ENCODE results near the gene TP53I3. TPM values are rescaled to one million over a fixed set of nuclear protein-coding genes. Genes with fewer than 3 reads are reported as not detected.
"Not testable (repeated sequence)": the region's sequence is repeated elsewhere in the genome, so short reads cannot be mapped to it uniquely, and the experiment has no call there.

Gene TP53I3
- total RNA-seq, 2 experiments from 2014 or later, result 5.3 to 6.5 TPM

DNA sequence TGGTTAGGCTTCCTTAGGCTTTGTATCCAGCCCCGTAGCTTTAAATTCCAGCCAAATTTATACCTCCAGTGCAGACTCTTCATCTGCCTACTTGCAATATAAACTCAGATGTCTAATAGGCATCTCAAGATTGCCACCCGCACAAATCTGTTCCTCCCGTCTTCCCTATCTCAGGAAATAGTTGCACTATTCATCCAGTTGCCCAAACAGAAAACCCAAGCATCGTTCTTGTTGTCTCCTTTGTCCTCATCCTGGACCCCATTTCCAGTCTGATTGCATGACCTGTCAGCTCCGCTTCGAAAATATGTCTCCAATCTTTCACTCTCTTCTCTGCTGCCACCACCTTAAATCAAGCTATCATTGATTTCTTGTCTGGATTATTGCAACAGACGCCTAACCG, 32.8 kb downstream of the TP53I3 start:
- CTCF ChIA-PET, result interaction anchor here (1.7 to 2.7 kb wide), 4 partner anchors 10 to 227 kb away, joined by 6 to 11 read pairs (median 9); partner anchors contain the start of genes ATAD2B and TP53I3
- no peak for ATAC-seq
- peaks cover 2% of the 10 kb centered on the region for H3K36me3 Mint-ChIP-seq (ENCODE audit: low read depth)
- H3K4me3 Mint-ChIP-seq, result no peak overlapping the region
- peaks cover 7% of the 10 kb centered on the region for H3K27me3 Mint-ChIP-seq (ENCODE audit: low read depth)
- no peak overlapping the region for H3K27ac Mint-ChIP-seq
- no peak for DNase-seq
- no peaks in the 10 kb centered on the region for H3K9me3 Mint-ChIP-seq (ENCODE audit: insufficient read depth)
- peaks cover 15% of the 10 kb centered on the region for H3K4me1 Mint-ChIP-seq (ENCODE audit: low read depth)
- POLR2A ChIA-PET, result no interaction called here

DNA sequence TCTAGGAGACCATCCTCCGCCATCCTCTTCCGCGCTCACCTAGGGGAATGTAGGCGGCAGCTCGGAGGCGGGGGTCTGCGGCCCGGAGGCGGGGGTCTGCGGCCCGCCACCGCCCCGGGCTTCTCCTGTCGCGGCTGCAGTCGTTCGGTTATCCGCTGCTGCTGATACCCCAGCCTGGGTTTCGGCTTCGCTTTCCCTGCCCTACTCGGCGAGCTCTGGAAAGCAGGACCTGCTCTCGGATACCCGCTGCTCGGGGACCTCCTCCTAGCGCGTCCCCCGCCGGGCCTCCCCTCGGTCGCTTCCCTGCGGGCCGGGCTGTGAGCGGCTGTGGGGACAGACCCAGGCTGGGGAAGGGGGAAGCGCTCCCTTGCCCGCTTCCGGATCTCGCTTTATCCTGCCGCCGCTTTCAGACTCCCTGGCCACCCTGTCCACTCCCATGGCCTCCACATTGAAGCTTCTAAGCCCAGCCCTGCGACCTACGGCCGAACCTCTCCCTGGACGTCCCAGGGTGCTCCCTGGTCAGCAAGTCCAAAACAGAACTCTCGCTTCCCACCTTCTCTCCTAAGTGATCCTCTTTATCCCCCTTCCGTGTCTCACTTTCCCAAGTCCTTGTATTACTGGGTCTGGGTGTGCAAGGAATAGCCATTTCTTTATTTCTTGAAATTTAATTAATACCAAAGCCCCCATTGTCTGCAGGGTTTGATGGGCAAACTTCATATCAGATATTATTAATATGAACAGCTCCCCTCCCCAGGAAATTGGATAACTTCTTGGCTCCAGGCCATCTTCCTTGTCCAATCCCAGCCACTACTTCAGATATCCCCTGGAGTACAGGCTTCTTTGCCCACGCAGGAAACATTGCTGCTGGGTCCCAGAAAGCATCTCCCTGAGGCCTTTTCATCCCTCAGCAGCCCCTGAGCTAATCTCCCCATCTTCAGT, 34.3 kb downstream of the TP53I3 start:
- Mint-ChIP-seq H3K4me3 (peak overlapping the region; percentile 73), H3K27me3 (ENCODE audit: low read depth) (peaks cover 7% of the 10 kb centered on the region), H3K36me3 (ENCODE audit: low read depth) (peaks cover 2% of the 10 kb centered on the region), H3K9me3 (ENCODE audit: insufficient read depth) (no peaks in the 10 kb centered on the region), H3K4me1 (ENCODE audit: low read depth) (peaks cover 27% of the 10 kb centered on the region), H3K27ac (no peak overlapping the region)
- ATAC-seq (no peak), DNase-seq (peak; percentile 26)
- ChIA-PET POLR2A (interaction anchor here (2.8 kb wide), 1 partner anchor 123 kb away, joined by 8 read pairs; the partner anchor contains the start of gene ATAD2B), CTCF (interaction anchor here (1.6 to 2.7 kb wide), 6 partner anchors 10 to 226 kb away, joined by 4 to 11 read pairs (median 7); partner anchors contain the start of genes ATAD2B and TP53I3)

GRCh38 chr2:24049485-24050021, 35.1 kb downstream of the TP53I3 start, which contains the start of gene FKBP1B:
FKBP1B (plus strand) TSS chr2:24049741; CDS start chr2:24049850, 109 bp downstream.
- Mint-ChIP-seq H3K36me3 (ENCODE audit: low read depth) (peaks cover 2% of the 10 kb centered on the region), H3K4me3 (peak within 1 kb of the TSS; percentile 73), H3K9me3 (ENCODE audit: insufficient read depth) (no peaks in the 10 kb centered on the region), H3K4me1 (ENCODE audit: low read depth) (peaks cover 31% of the 10 kb centered on the region), H3K27ac (peak within 1 kb of the TSS; percentile 68), H3K27me3 (ENCODE audit: low read depth) (peaks cover 7% of the 10 kb centered on the region)
- ChIA-PET POLR2A (interaction anchor here (0.6 to 2.8 kb wide), 4 partner anchors 24 to 884 kb away, joined by 3 to 8 read pairs (median 3); partner anchors contain the start of gene ATAD2B), CTCF (interaction anchor here (1.0 to 2.7 kb wide), 7 partner anchors 10 to 225 kb away, joined by 3 to 11 read pairs (median 5); partner anchors contain the start of genes ATAD2B and TP53I3)
- peak; percentile 80 for DNase-seq
- ATAC-seq, result peak; percentile 43

- POLR2A ChIA-PET, result interaction anchor here (0.6 to 2.8 kb wide), 4 partner anchors 24 to 884 kb away, joined by 3 to 8 read pairs (median 3); partner anchors contain the start of gene ATAD2B
Observed at GRCh38 chr2:24048769-24049484, 35.7 kb downstream of the TP53I3 start.

DNA sequence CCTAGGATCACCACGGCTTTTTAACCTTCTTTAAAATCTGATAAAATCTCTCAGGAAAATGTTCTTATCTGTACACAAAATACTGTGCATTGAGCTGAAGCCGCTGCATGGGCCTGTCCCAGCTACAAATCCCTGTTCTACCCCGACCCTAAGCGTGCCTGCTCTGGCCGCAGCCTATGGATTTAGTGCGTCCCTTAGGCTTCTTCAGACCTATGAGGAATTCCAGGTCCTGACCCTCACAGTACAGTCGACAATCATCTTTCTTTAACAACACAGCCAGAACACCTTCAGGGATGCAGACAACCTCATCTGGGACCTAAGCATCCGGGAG, 37.0 kb downstream of the TP53I3 start:
- Mint-ChIP-seq H3K4me3 (peak overlapping the region; percentile 90), H3K27me3 (ENCODE audit: low read depth) (peaks cover 5% of the 10 kb centered on the region), H3K9me3 (ENCODE audit: insufficient read depth) (no peaks in the 10 kb centered on the region), H3K36me3 (ENCODE audit: low read depth) (peaks cover 6% of the 10 kb centered on the region), H3K27ac (peak overlapping the region; percentile 88), H3K4me1 (ENCODE audit: low read depth) (peaks cover 37% of the 10 kb centered on the region)
- ChIA-PET CTCF (interaction anchor here (0.9 to 2.3 kb wide), 6 partner anchors 13 to 223 kb away, joined by 3 to 19 read pairs (median 8); partner anchors contain the start of genes ATAD2B, SF3B6 and TP53I3), POLR2A (interaction anchor here (0.6 to 1.8 kb wide), 6 partner anchors 19 to 121 kb away, joined by 3 to 24 read pairs (median 9); partner anchors contain the start of genes ATAD2B, SF3B6, TP53I3 and UBXN2A)
- DNase-seq, result no peak
- ATAC-seq, result no peak

More at GRCh38 chr2:24048769-24049484, 35.7 kb downstream of the TP53I3 start:
- Mint-ChIP-seq H3K36me3 (ENCODE audit: low read depth) (peaks cover 2% of the 10 kb centered on the region), H3K9me3 (ENCODE audit: insufficient read depth) (no peaks in the 10 kb centered on the region), H3K4me1 (ENCODE audit: low read depth) (peaks cover 31% of the 10 kb centered on the region), H3K4me3 (peak overlapping the region; percentile 73), H3K27ac (peak overlapping the region; percentile 68), H3K27me3 (ENCODE audit: low read depth) (peaks cover 7% of the 10 kb centered on the region)
- CTCF ChIA-PET, result interaction anchor here (1.0 to 1.7 kb wide), 5 partner anchors 12 to 224 kb away, joined by 3 to 11 read pairs (median 4); partner anchors contain the start of genes ATAD2B and TP53I3
- DNase-seq (peak; percentile 28), ATAC-seq (no peak)

GRCh38 chr2:24046930-24047702, 37.5 kb downstream of the TP53I3 start, which contains the start of gene WDCP:
WDCP (minus strand) TSS chr2:24047391; CDS start chr2:24039494, 7,897 bp downstream.
- ChIA-PET POLR2A (interaction anchor here (0.6 to 1.8 kb wide), 7 partner anchors 19 to 121 kb away, joined by 3 to 24 read pairs (median 8); partner anchors contain the start of genes ATAD2B, SF3B6, TP53I3 and UBXN2A), CTCF (interaction anchor here (0.9 to 2.3 kb wide), 6 partner anchors 13 to 222 kb away, joined by 3 to 19 read pairs (median 8); partner anchors contain the start of genes ATAD2B, SF3B6 and TP53I3)
- H3K36me3 Mint-ChIP-seq (ENCODE audit: low read depth), result peaks cover 6% of the 10 kb centered on the region
- peaks cover 37% of the 10 kb centered on the region for H3K4me1 Mint-ChIP-seq (ENCODE audit: low read depth)
- H3K4me3 Mint-ChIP-seq, result peak within 1 kb of the TSS; percentile 90
- ATAC-seq (peak; percentile 99), DNase-seq (peak; percentile 98)
- H3K27ac Mint-ChIP-seq, result peak within 1 kb of the TSS; percentile 88
- peaks cover 5% of the 10 kb centered on the region for H3K27me3 Mint-ChIP-seq (ENCODE audit: low read depth)
- H3K9me3 Mint-ChIP-seq (ENCODE audit: insufficient read depth), result no peaks in the 10 kb centered on the region

GRCh38 chr2:24046599-24046929, 38.1 kb downstream of the TP53I3 start:
- CTCF ChIA-PET, result interaction anchor here (1.4 to 2.3 kb wide), 3 partner anchors 14 to 120 kb away, joined by 10 to 19 read pairs (median 12); partner anchors contain the start of genes ATAD2B and TP53I3
- ATAC-seq (no peak), DNase-seq (no peak)
- POLR2A ChIA-PET, result interaction anchor here (0.6 to 1.8 kb wide), 4 partner anchors 24 to 120 kb away, joined by 3 to 24 read pairs (median 10); partner anchors contain the start of genes ATAD2B, SF3B6 and TP53I3
- H3K9me3 Mint-ChIP-seq (ENCODE audit: insufficient read depth), result no peaks in the 10 kb centered on the region
- H3K27me3 Mint-ChIP-seq (ENCODE audit: low read depth), result peaks cover 5% of the 10 kb centered on the region
- H3K36me3 Mint-ChIP-seq (ENCODE audit: low read depth), result peaks cover 6% of the 10 kb centered on the region
- no peak overlapping the region for H3K27ac Mint-ChIP-seq
- peaks cover 37% of the 10 kb centered on the region for H3K4me1 Mint-ChIP-seq (ENCODE audit: low read depth)
- peak overlapping the region; percentile 90 for H3K4me3 Mint-ChIP-seq

- H3K4me3 Mint-ChIP-seq, result peak overlapping the region; percentile 90
- H3K36me3 Mint-ChIP-seq (ENCODE audit: low read depth), result peaks cover 6% of the 10 kb centered on the region
- ChIA-PET POLR2A (interaction anchor here (0.7 kb wide), 1 partner anchor 105 kb away, joined by 3 read pairs; no protein-coding TSS in a partner anchor), CTCF (interaction anchor here (1.8 to 2.3 kb wide), 2 partner anchors 15 to 119 kb away, joined by 10 to 19 read pairs; partner anchors contain the start of gene ATAD2B)
- no peak overlapping the region for H3K27ac Mint-ChIP-seq
- no peaks in the 10 kb centered on the region for H3K9me3 Mint-ChIP-seq (ENCODE audit: insufficient read depth)
- H3K4me1 Mint-ChIP-seq (ENCODE audit: low read depth), result peaks cover 37% of the 10 kb centered on the region
- DNase-seq, result no peak
- ATAC-seq, result no peak
- H3K27me3 Mint-ChIP-seq (ENCODE audit: low read depth), result peaks cover 5% of the 10 kb centered on the region
Observed at GRCh38 chr2:24045511-24046508, 38.8 kb downstream of the TP53I3 start.

GRCh38 chr2:24043133-24043532, 41.5 kb downstream of the TP53I3 start:
- H3K27me3 Mint-ChIP-seq (ENCODE audit: low read depth); H3K27ac Mint-ChIP-seq; POLR2A ChIA-PET; H3K9me3 Mint-ChIP-seq (ENCODE audit: insufficient read depth); CTCF ChIA-PET; DNase-seq; H3K4me3 Mint-ChIP-seq; ATAC-seq: not testable (repeated sequence)
- Mint-ChIP-seq H3K36me3 (ENCODE audit: low read depth) (peaks cover 18% of the 10 kb centered on the region), H3K4me1 (ENCODE audit: low read depth) (peaks cover 32% of the 10 kb centered on the region)

All from activated CD8-positive, alpha-beta T cell treated with anti-CD3 and anti-CD28 coated beads, Interleukin-2, amount 10 ng/mL, durations not matched to agents 7 days and 5 days (primary cell).